ENCODE measurements around the gene DNAH8. TPM values are rescaled to one million over a fixed set of nuclear protein-coding genes. Genes with fewer than 3 reads are reported as not detected.

Gene DNAH8
- total and polyA plus RNA-seq, 2 donors from 2014 or later: 0.50 TPM; not detected in 1

DNA sequence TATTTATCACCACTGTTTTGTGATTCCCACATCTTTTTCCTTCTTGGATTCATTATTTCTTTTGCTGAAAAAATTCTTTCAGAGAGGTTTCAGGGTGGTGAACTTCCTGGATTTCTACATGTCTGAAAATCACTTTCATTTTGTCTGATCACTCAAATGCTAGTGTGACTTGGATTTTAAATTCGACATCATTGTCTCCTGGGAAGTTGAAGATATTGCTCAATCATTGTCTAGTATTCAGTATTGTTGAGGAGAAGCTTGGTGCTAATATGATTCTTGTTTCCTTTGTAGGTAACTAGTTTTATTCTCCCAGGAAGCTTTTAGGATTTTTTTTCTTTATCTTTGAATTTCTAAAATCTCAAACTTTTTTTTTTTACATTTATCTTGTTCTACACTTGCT lies 45.0 kb downstream of the DNAH8 start:
- intact Hi-C loops (cut with DNase I): no loop called here

GRCh38 chr6:38762848-38763247 lies 47.7 kb downstream of the DNAH8 start:
- Histone ChIP-seq H3K4me3 (ENCODE audit: low read length in 3 of 3) (no peak overlapping the region), H3K9ac (ENCODE audit: low read length in 3 of 3) (no peak overlapping the region), H3K27ac (ENCODE audit: low read depth in 2 of 2, low read length in 2 of 2) (no peak overlapping the region), H3K36me3 (ENCODE audit: control insufficient read depth in 2 of 3, insufficient read depth in 3 of 3, low read length in 3 of 3) (no peaks in the 10 kb centered on the region), H3K27me3 (ENCODE audit: control insufficient read depth, insufficient read depth, low read length) (no peaks in the 10 kb centered on the region), H3K9me3 (ENCODE audit: control insufficient read depth in 2 of 3, insufficient read depth in 1 of 3, low read length in 3 of 3) (no peaks in the 10 kb centered on the region), H3K4me1 (ENCODE audit: control insufficient read depth in 2 of 3, insufficient read depth in 2 of 3, low read depth in 1 of 3, low read length in 3 of 3) (no peaks in the 10 kb centered on the region)
- no peak for DNase-seq
- intact Hi-C loops (cut with DNase I): no loop called here
- FAIRE-seq: no peak
- no peak for TF ChIP-seq CTCF (IDR thresholded peaks at IDR 0.05; ENCODE audit: borderline replicate concordance, extremely low read depth, insufficient read depth)

More for the DNA sequence above, 45.0 kb downstream of the DNAH8 start:
- no peak overlapping the region for H3K27ac ChIP-seq (ENCODE audit: low read depth in 2 of 2, low read length in 2 of 2)
- no peak overlapping the region for H3K4me3 ChIP-seq (ENCODE audit: low read length in 3 of 3)
- no peaks in the 10 kb centered on the region for H3K36me3 ChIP-seq (ENCODE audit: control insufficient read depth in 2 of 3, insufficient read depth in 3 of 3, low read length in 3 of 3)
- DNase-seq: no peak
- FAIRE-seq: no peak
- no peaks in the 10 kb centered on the region for H3K27me3 ChIP-seq (ENCODE audit: control insufficient read depth, insufficient read depth, low read length)
- H3K4me1 ChIP-seq (ENCODE audit: control insufficient read depth in 2 of 3, insufficient read depth in 2 of 3, low read depth in 1 of 3, low read length in 3 of 3): no peaks in the 10 kb centered on the region
- no peak overlapping the region for H3K9ac ChIP-seq (ENCODE audit: low read length in 3 of 3)
- no peaks in the 10 kb centered on the region for H3K9me3 ChIP-seq (ENCODE audit: control insufficient read depth in 2 of 3, insufficient read depth in 1 of 3, low read length in 3 of 3)
- no peak for TF ChIP-seq CTCF (IDR thresholded peaks at IDR 0.05; ENCODE audit: borderline replicate concordance, extremely low read depth, insufficient read depth)

DNA sequence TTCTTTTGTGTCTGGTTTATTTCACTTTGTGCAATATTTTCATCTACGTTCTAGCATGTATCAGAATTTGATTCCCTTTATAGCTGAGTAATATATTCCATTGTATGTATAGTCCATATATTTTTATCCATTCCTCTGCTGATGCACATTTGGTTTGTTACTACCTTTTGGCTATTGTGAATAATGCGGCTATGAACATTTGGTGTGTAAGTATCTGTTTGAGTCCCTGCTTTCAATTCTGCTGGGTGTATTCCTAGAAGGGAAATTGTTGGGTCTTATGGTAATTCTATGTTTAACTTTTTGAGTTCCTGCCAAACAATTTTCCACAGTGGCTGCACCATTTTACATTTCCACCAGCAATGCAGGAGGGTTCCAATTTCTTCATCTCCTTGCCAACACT lies 52.4 kb downstream of the DNAH8 start:
- Histone ChIP-seq H3K27me3 (ENCODE audit: control insufficient read depth, insufficient read depth, low read length) (no peaks in the 10 kb centered on the region), H3K9me3 (ENCODE audit: control insufficient read depth in 2 of 3, insufficient read depth in 1 of 3, low read length in 3 of 3) (no peaks in the 10 kb centered on the region), H3K4me1 (ENCODE audit: control insufficient read depth in 2 of 3, insufficient read depth in 2 of 3, low read depth in 1 of 3, low read length in 3 of 3) (no peaks in the 10 kb centered on the region), H3K9ac (ENCODE audit: low read length in 3 of 3) (no peak overlapping the region), H3K36me3 (ENCODE audit: control insufficient read depth in 2 of 3, insufficient read depth in 3 of 3, low read length in 3 of 3) (no peaks in the 10 kb centered on the region), H3K27ac (ENCODE audit: low read depth in 2 of 2, low read length in 2 of 2) (no peak overlapping the region), H3K4me3 (ENCODE audit: low read length in 3 of 3) (no peak overlapping the region)
- intact Hi-C loops (cut with DNase I): no loop called here
- DNase-seq: no peak
- TF ChIP-seq CTCF (IDR thresholded peaks at IDR 0.05; ENCODE audit: borderline replicate concordance, extremely low read depth, insufficient read depth): no peak
- no peak for FAIRE-seq

DNA sequence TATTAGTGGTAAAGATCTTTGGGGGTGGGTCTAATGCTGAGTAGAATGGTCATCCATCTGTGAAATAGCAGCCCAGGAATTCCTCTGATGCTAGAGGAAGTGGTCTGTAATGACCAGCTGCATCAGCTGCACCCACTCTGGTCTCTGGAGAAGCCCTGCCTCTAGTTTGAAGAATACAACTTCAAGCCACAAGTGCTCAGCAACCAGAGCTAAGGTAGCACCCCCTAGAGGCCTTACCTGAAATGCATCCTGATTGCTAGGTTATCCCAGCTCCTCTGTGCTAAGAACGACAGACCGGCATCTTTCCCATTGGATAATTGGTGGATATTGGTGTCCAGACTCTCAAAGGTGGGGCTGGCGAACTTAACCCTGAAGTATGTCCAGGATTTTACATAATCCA lies 58.2 kb downstream of the DNAH8 start:
- Histone ChIP-seq H3K9me3 (ENCODE audit: control insufficient read depth in 2 of 3, insufficient read depth in 1 of 3, low read length in 3 of 3) (no peaks in the 10 kb centered on the region), H3K4me3 (ENCODE audit: low read length in 3 of 3) (no peak overlapping the region), H3K9ac (ENCODE audit: low read length in 3 of 3) (no peak overlapping the region), H3K36me3 (ENCODE audit: control insufficient read depth in 2 of 3, insufficient read depth in 3 of 3, low read length in 3 of 3) (no peaks in the 10 kb centered on the region), H3K27me3 (ENCODE audit: control insufficient read depth, insufficient read depth, low read length) (no peaks in the 10 kb centered on the region), H3K4me1 (ENCODE audit: control insufficient read depth in 2 of 3, insufficient read depth in 2 of 3, low read depth in 1 of 3, low read length in 3 of 3) (no peaks in the 10 kb centered on the region), H3K27ac (ENCODE audit: low read depth in 2 of 2, low read length in 2 of 2) (no peak overlapping the region)
- FAIRE-seq: no peak
- intact Hi-C loops (cut with DNase I): no loop called here
- TF ChIP-seq CTCF (IDR thresholded peaks at IDR 0.05; ENCODE audit: borderline replicate concordance, extremely low read depth, insufficient read depth): no peak
- no peak for DNase-seq

Measured in kidney (tissue), 14 donors.